ENCODE data around the gene CSF3. TPM values are rescaled to one million over a fixed set of nuclear protein-coding genes. Genes with fewer than 3 reads are reported as not detected.
A peak's percentile ranks its signal among the peaks of the same experiment; 100 is the strongest.

CSF3 gene
- total RNA-seq, 4 donors from 2014 or later = 4.0 TPM; not detected in 3

DNA sequence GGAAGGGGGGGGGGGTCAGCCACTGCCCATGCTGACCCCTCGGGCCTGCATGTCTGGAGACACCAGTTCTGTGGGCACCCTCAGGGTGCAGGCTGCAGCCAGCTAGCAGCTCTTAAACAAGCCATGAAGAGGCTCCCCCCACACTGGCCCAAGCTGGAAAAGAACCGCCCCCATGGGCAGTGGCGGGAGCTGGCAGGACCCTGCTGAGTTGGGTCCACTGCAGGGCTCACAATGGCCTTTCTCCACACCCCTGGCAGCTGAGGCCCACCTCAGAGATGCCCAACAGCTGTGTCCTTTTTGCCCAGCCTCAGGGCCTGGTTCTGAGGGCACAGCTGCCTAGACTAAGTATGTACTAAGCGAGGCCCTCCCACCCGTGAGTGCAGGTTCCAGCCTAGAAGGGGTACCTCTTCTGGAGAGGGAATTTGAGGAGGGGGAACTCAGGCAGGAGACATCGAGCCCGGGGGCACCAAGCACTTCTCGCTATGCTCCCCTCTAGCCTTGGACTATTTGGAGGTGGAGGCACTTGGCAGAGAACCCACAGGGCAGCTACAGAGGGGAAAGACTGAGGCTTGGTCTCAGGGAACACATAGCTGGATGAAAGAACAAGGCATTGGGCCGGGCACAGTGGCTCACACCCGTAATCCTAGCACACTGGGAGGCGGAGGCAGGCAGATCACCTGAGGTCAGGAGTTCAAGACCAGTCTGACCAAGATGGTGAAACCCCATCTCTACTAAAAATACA is 50.7 kb downstream of the CSF3 start:
- H3K4me1 ChIP-seq = peaks cover 53 to 93% (median 68%) of the 10 kb centered on the region in 3 donors
- H3K9me3 ChIP-seq = no peaks in the 10 kb centered on the region
- H3K36me3 ChIP-seq = no peaks in the 10 kb centered on the region
- H3K27ac ChIP-seq = peak overlapping the region; percentile 51 to 98 (median 94)
- DNase-seq = no peak
- H3K4me3 ChIP-seq = peak overlapping the region in 3 of 4 donors; percentile 88 to 100 (median 100)
- TF ChIP-seq POLR2A (IDR thresholded peaks at IDR 0.05) (no peak), CTCF (IDR thresholded peaks at IDR 0.05) (no peak)
- intact Hi-C loops (cut with DNase I) = loop anchor here (10.0 kb wide), 1 partner anchor 49 kb away; no protein-coding TSS in a partner anchor
- 57% methylated on average over 3 to 5 of the region's 11 CpGs for WGBS, 2 donors
- no peaks in the 10 kb centered on the region for H3K27me3 ChIP-seq

Small RNA genes within 50 kb of the gene (small RNA-seq; reads per million reads assigned to genes)
- gene SNORD124 = 1,301 to 3,545 (median 1,984) reads per million in 4 donors

Other genes starting within 250 kb of the CSF3 start
- gene IKZF3, start 151.1 kb upstream of the CSF3 start, total RNA-seq = 1 to 10 TPM; 2.1 to 9.0 (median 3.8) TPM
- not detected for gene ZPBP2, start 147.2 kb upstream of the CSF3 start, total RNA-seq
- 1 to 10 TPM in 3 of 4 donors, under 1 TPM in 1; 0.67 to 4.2 (median 1.4) TPM for gene GSDMB, start 96.8 kb upstream of the CSF3 start, total RNA-seq
- 10 to 100 TPM; 13.6 to 35.2 (median 31.2) TPM for gene ORMDL3, start 87.8 kb upstream of the CSF3 start, total RNA-seq
- not detected for gene LRRC3C, start 87.7 kb upstream of the CSF3 start, total RNA-seq
- 1 to 10 TPM; 1.1 to 3.0 (median 1.8) TPM for gene GSDMA, start 52.4 kb upstream of the CSF3 start, total RNA-seq
- gene PSMD3, start 34.6 kb upstream of the CSF3 start, total RNA-seq = 100 to 1,000 TPM in 1 of 4 donors, 10 to 100 TPM in 3; 72.2 to 121 (median 84.7) TPM
- gene MED24, start 39.0 kb downstream of the CSF3 start, total RNA-seq = 10 to 100 TPM; 44.2 to 56.1 (median 49.0) TPM
- 10 to 100 TPM in 2 of 4 donors, 1 to 10 TPM in 2; 4.2 to 27.1 (median 13.4) TPM for gene THRA, start 47.5 kb downstream of the CSF3 start, total RNA-seq
- 10 to 100 TPM in 1 of 4 donors, 1 to 10 TPM in 3; 3.8 to 16.4 (median 5.4) TPM for gene NR1D1, start 85.1 kb downstream of the CSF3 start, total RNA-seq
- gene MSL1, start 106.5 kb downstream of the CSF3 start, total RNA-seq = 10 to 100 TPM; 41.5 to 59.9 (median 51.5) TPM
- 10 to 100 TPM; 23.7 to 62.6 (median 27.8) TPM for gene CASC3, start 125.1 kb downstream of the CSF3 start, total RNA-seq
- gene RAPGEFL1, start 162.0 kb downstream of the CSF3 start, total RNA-seq = 100 to 1,000 TPM in 3 of 4 donors, 10 to 100 TPM in 1; 70.1 to 182 (median 144) TPM
- gene WIPF2, start 203.9 kb downstream of the CSF3 start, total RNA-seq = 10 to 100 TPM in 3 of 4 donors, 1 to 10 TPM in 1; 9.8 to 13.8 (median 11.2) TPM

Measured in esophagus squamous epithelium (tissue), 5 donors.